Endothelial cell of umbilical vein (primary cell): Measurements from ENCODE around the gene IRF2BP2. TPM values are rescaled to one million over a fixed set of nuclear protein-coding genes. Genes with fewer than 3 reads are reported as not detected.

Experiments
- BruUV-seq: library from RNA; stranded (reverse); fragments of 400-500 nt; replicated peaks from 2 replicates; lab custom pipeline; 2021; lab: Mats Ljungman, UMichigan
- CTCF ChIA-PET: fragments of 300-600, 350-600 bp; sonication (Branson Sonifier 250); formaldehyde crosslinking; loops from one replicate; lab custom pipeline; 2021; ENCODE audit warnings: antibody characterized with exemption, inconsistent platforms; lab: Charles Lee
- POLR2A ChIA-PET: fragments of 300-600, 350-600 bp; sonication (Branson Sonifier 250); formaldehyde crosslinking; loops from one replicate; lab custom pipeline; 2021; ENCODE audit warnings: antibody characterized with exemption, inconsistent platforms; lab: Charles Lee
- DNase-seq: peaks from one replicate; pipeline ENCODE4 v3.0.0-alpha.2; 2011; ENCODE audit warnings: low read depth, low spot score
- FAIRE-seq: peaks from 2 replicates; lab custom pipeline; 2011; peaks lifted over from hg19 to GRCh38; lab: Jason Lieb, UNC
- H2AFZ ChIP-seq: 2 replicates; pipeline ENCODE4 v1.6.0; 2012; ENCODE audit warnings: low read depth, low read length, control low read depth, inconsistent platforms
- H3K27ac ChIP-seq: 2 replicates; pipeline ENCODE4 v1.5.1; 2011; ENCODE audit warnings: low read depth, mild to moderate bottlenecking, control low read depth, low read length, moderate library complexity; ENCODE audit not compliant: insufficient read depth
- H3K27me3 ChIP-seq, 2 experiments: 2 replicates each; pipeline versions ENCODE4 v1.6.0 to v1.6.1; 2011; ENCODE audit warnings: low read length in 2 of 2, mixed read lengths in 1 of 2; ENCODE audit not compliant: control insufficient read depth in 2 of 2, insufficient read depth in 2 of 2
- H3K36me3 ChIP-seq, 2 experiments: 2 replicates in 1 of 2; 3 replicates in 1 of 2; pipeline ENCODE4 v1.5.1; 2011; ENCODE audit warnings: low read length in 2 of 2, mild to moderate bottlenecking in 1 of 2, moderate library complexity in 1 of 2; ENCODE audit not compliant: control insufficient read depth in 2 of 2, insufficient read depth in 2 of 2; ENCODE audit errors: extremely low read depth in 1 of 2
- H3K4me1 ChIP-seq: 3 replicates; pipeline ENCODE4 v1.5.1; 2011; ENCODE audit warnings: mild to moderate bottlenecking, low read length; ENCODE audit not compliant: control insufficient read depth, insufficient read depth; ENCODE audit errors: extremely low read depth
- H3K4me2 ChIP-seq: 2 replicates; pipeline ENCODE4 v1.6.1; 2011; ENCODE audit warnings: low read length, control low read depth, mixed read lengths; ENCODE audit not compliant: insufficient read depth
- H3K4me3 ChIP-seq, 3 experiments: fragments of 200-600 bp in 1 of 3; sonication (generic), shearing (Covaris generic) in 1 of 3; replicated peaks in 1 of 3; 2 replicates each; pipeline ENCODE4 v1.5.1; 2011 to 2016; ENCODE audit warnings: control low read depth in 3 of 3, low read length in 3 of 3, mild to moderate bottlenecking in 2 of 3, inconsistent platforms in 1 of 3, low read depth in 1 of 3, moderate library complexity in 1 of 3; ENCODE audit not compliant: insufficient read depth in 1 of 3
- H3K79me2 ChIP-seq: 2 replicates; pipeline ENCODE4 v1.6.0; 2012; ENCODE audit warnings: low read length, inconsistent platforms; ENCODE audit not compliant: control insufficient read depth, insufficient read depth
- H3K9ac ChIP-seq: replicated peaks from 2 replicates; pipeline ENCODE3; 2011; ENCODE audit warnings: low read length, control low read depth; ENCODE audit not compliant: insufficient read depth; ENCODE audit errors: extremely low read depth
- H3K9me1 ChIP-seq: replicated peaks from 3 replicates; pipeline ENCODE4 v1.6.0; 2011; ENCODE audit warnings: mild to moderate bottlenecking, low read length; ENCODE audit not compliant: control insufficient read depth, insufficient read depth; ENCODE audit errors: extremely low read depth
- H3K9me3 ChIP-seq: replicated peaks from 2 replicates; pipeline ENCODE4 v1.5.1; 2012; ENCODE audit warnings: low read length, inconsistent platforms; ENCODE audit not compliant: control insufficient read depth, insufficient read depth
- H4K20me1 ChIP-seq: replicated peaks from 2 replicates; pipeline ENCODE3; 2011; ENCODE audit warnings: mild to moderate bottlenecking, low read length; ENCODE audit not compliant: control insufficient read depth, insufficient read depth; ENCODE audit errors: extremely low read depth
- CTCF ChIP-seq, 2 donors: IDR thresholded peaks; 1 replicate in 1 of 2; 2 replicates in 1 of 2; pipeline ENCODE4 v1.5.1; 2011; ENCODE audit warnings: low read length in 2 of 2, mild to moderate bottlenecking in 2 of 2, moderate library complexity in 2 of 2, control low read depth in 1 of 2, inconsistent platforms in 1 of 2, low read depth in 1 of 2; ENCODE audit not compliant: insufficient read depth in 1 of 2; ENCODE audit errors: extremely low read depth in 1 of 2
- EZH2 ChIP-seq: IDR thresholded peaks from 2 replicates; pipeline ENCODE4 v1.6.1; 2012; ENCODE audit warnings: borderline replicate concordance, low read depth, mild to moderate bottlenecking, moderate library complexity, low read length, inconsistent platforms; ENCODE audit not compliant: severe bottlenecking
- FOS ChIP-seq: IDR thresholded peaks from 2 replicates; pipeline ENCODE4 v1.6.1; 2011; ENCODE audit warnings: mild to moderate bottlenecking, low read length, moderate library complexity, borderline replicate concordance; ENCODE audit not compliant: insufficient read depth
- GATA2 ChIP-seq: IDR thresholded peaks from 2 replicates; pipeline ENCODE4 v1.7.0; 2011; ENCODE audit warnings: low read depth, mild to moderate bottlenecking, moderate library complexity, mixed read lengths, low read length; ENCODE audit not compliant: insufficient read length, insufficient read depth
- JUN ChIP-seq: IDR thresholded peaks from 2 replicates; pipeline ENCODE4 v1.6.1; 2011; ENCODE audit warnings: borderline replicate concordance, low read depth; ENCODE audit not compliant: insufficient read length, insufficient read depth
- MAX ChIP-seq: IDR thresholded peaks from 2 replicates; pipeline ENCODE4 v1.6.1; 2011; ENCODE audit not compliant: insufficient read depth, insufficient read length
- MYC ChIP-seq: IDR thresholded peaks from one replicate; pipeline ENCODE4 v1.6.1; 2011; ENCODE audit warnings: mild to moderate bottlenecking, low read depth, low read length
- POLR2A ChIP-seq: IDR thresholded peaks from 2 replicates; pipeline ENCODE4 v1.6.1; 2012; ENCODE audit warnings: low read depth, mild to moderate bottlenecking, control low read depth, low read length
- POLR2AphosphoS5 ChIP-seq: IDR thresholded peaks from 2 replicates; pipeline ENCODE4 v1.6.1; 2012; ENCODE audit warnings: low read depth, mild to moderate bottlenecking, control low read depth, low read length, moderate library complexity; ENCODE audit not compliant: insufficient read depth
- dilution Hi-C: fragments of 300-500 bp; cut with MboI; formaldehyde crosslinking; loops from one replicate; pipeline ENCODE4 v1.15.0; 2019; ENCODE audit warnings: low sequenced_read_pairs; ENCODE audit not compliant: extremely low pct_ligation_motif_present
- intact Hi-C: fragments of 100-400 bp; cut with micrococcal nuclease; formaldehyde crosslinking; loops from one replicate; pipeline ENCODE4 v1.10.0; 2022
- polyA plus RNA-seq, 4 experiments: library from polyadenylated mRNA; depleted of rRNA in 3 of 4; stranded (reverse) in 3 of 4; unstranded in 1 of 4; fragments of >200 nt; gene quantifications; 2 replicates each; pipeline versions ENCODE4 v1.2.1 to v1.2.3, GENCODE V29; 2011 to 2012; ENCODE audit warnings: missing spikeins in 1 of 4
- total RNA-seq: library from RNA; stranded (reverse); gene quantifications from 2 replicates; pipeline ENCODE4 v1.2.3, GENCODE V29; 2021

Gene IRF2BP2
- total and polyA plus RNA-seq, 2 donors (not counting 3 experiments of a cell fraction or from before 2014, with no cell fraction given) = 66.6 to 109 TPM

- Histone ChIP-seq H3K9ac (no peak overlapping the region), H3K4me3 (no peak overlapping the region), H3K4me2 (no peak overlapping the region), H3K79me2 (no peaks in the 10 kb centered on the region), H2AFZ (no peak overlapping the region), H3K36me3 (no peaks in the 10 kb centered on the region), H3K9me1 (no peaks in the 10 kb centered on the region), H3K27me3 (no peaks in the 10 kb centered on the region), H4K20me1 (no peaks in the 10 kb centered on the region), H3K9me3 (no peaks in the 10 kb centered on the region), H3K4me1 (no peaks in the 10 kb centered on the region), H3K27ac (no peak overlapping the region)
- intact Hi-C loops = no loop called here
- no peak for FAIRE-seq
- ChIA-PET POLR2A (no interaction called here), CTCF (interaction anchor here (1.8 kb wide), 1 partner anchor 10 kb away, joined by 6 read pairs; no protein-coding TSS in a partner anchor)
- TF ChIP-seq MYC = no peak
- no peak for TF ChIP-seq JUN
- no peak for TF ChIP-seq EZH2
- TF ChIP-seq POLR2AphosphoS5 = no peak
- no peak for TF ChIP-seq POLR2A
- TF ChIP-seq MAX = no peak
- TF ChIP-seq GATA2 = no peak
- no peak for TF ChIP-seq CTCF (IDR thresholded peaks at IDR 0.05; ENCODE audit: extremely low read depth in 1 of 2, insufficient read depth in 1 of 2, low read depth in 1 of 2, low read length in 2 of 2)
- no peak for TF ChIP-seq FOS
- BruUV-seq = no TSS peak
- DNase-seq = no peak
- dilution Hi-C loops = no loop called here
Observed at GRCh38 chr1:234647758-234648157, 37.8 kb upstream of the IRF2BP2 start.
